Measurements from ENCODE around the gene TRIM36. TPM values are rescaled to one million over a fixed set of nuclear protein-coding genes. Genes with fewer than 3 reads are reported as not detected.
A peak's percentile ranks its signal among the peaks of the same experiment; 100 is the strongest.

The TRIM36 gene
- total and polyA plus RNA-seq, 3 donors from 2014 or later = 106 to 384 (median 289) TPM

DNA sequence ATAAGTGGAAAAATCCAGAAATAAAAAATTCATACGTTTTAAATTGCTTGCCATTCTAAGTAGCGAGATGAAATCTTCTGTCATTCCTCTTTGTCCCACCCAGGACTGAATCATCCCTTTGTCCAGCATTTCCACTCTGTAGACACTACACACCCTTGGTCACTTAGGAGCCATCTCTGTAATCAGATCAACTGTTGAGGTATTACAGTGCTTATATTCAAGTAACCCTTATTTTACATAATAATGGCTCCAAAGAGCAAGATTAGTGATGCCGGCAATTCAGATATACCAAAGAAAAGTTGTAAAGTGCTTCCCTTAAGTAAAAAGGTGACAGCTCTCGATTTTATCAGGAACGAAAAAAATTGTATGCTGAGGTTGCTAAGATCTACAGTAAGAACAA lies 60.4 kb downstream of the TRIM36 start:
- intact Hi-C loops (cut with DNase I; ENCODE audit: low total_unique reads) = no loop called here
- DNase-seq = no peak
- Histone ChIP-seq H3K4me1 (no peaks in the 10 kb centered on the region), H3K9me3 (no peaks in the 10 kb centered on the region), H3K27ac (no peak overlapping the region), H3K36me3 (ENCODE audit: low read depth, missing control alignments) (no peaks in the 10 kb centered on the region), H3K27me3 (no peaks in the 10 kb centered on the region), H3K4me3 (no peak overlapping the region)
- TF ChIP-seq POLR2A (IDR thresholded peaks at IDR 0.05) (no peak), CTCF (IDR thresholded peaks at IDR 0.05) (no peak)
- 72 to 75% methylated on average over 5 of the region's 5 CpGs for WGBS, 2 donors

DNA sequence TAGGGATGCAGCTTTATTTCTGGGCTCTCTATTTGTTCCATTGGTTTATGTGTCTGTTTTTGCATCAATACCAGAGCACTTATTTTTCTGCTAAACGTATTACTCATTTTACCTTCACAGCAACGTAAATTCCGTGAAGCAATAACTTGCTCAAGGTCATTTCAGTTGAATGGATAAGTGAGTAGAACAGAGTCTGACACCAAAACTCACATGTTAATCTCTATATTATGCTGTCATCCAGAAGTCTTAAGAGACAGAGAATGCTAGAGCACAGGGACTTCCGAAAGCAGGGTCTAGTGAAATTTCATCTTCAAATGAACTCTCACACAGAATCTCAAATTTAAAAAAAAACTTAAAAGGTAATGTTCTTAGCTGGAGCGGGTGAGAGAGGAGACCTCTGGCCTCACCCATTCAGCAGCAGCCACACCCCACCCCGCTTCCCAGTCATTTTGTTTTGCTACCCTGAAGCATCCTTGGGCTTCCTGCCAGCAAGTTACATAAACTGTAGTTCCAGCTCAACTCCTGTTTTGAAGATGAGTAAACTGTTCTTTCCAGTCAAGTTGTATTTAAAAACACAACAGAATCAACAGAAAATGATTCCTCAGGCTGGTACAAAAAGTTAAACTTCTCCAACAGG lies 69.3 kb downstream of the TRIM36 start:
- H3K9me3 ChIP-seq = no peaks in the 10 kb centered on the region
- H3K27me3 ChIP-seq = no peaks in the 10 kb centered on the region
- no peak overlapping the region for H3K4me3 ChIP-seq
- H3K4me1 ChIP-seq = no peaks in the 10 kb centered on the region
- H3K27ac ChIP-seq = no peak overlapping the region
- TF ChIP-seq CTCF (IDR thresholded peaks at IDR 0.05) (no peak), POLR2A (IDR thresholded peaks at IDR 0.05) (no peak)
- peak; percentile 17 for DNase-seq
- 48 to 58% methylated on average over 6 of the region's 6 CpGs for WGBS, 2 donors
- no peaks in the 10 kb centered on the region for H3K36me3 ChIP-seq (ENCODE audit: low read depth, missing control alignments)
- intact Hi-C loops (cut with DNase I; ENCODE audit: low total_unique reads) = no loop called here

DNA sequence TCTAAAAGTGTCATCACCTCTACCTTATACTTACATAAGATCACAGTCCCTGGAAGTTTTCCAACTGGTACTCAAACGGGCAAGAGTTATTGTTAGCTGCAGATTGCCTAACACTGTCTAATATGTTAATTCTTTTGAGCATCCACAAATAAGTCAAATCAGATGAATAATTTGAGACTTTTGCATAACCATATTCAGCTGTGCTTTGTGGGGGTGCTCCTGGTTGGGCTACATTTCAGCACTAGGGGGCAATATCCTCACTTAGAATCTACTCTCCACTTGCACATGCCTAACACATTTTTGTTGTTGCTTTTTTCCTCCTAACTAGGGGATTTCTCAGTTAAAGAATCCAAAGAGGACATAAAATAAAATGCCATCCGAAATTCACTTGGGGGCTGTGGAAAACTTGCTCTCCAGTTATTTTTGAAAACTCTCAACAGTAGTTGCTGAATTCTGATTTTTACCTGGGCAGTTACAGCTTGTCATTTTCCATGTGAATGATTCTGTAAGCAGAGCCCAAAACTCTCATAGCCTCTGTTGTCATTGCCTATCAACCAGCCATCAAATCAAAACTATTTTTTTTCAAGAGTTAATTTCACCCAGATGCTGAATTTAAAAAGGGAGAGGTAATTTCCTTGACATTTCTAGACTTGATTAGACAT lies 71.5 kb downstream of the TRIM36 start:
- DNase-seq = peak; percentile 34
- H3K4me1 ChIP-seq = no peaks in the 10 kb centered on the region
- intact Hi-C loops (cut with DNase I; ENCODE audit: low total_unique reads) = no loop called here
- no peak overlapping the region for H3K27ac ChIP-seq
- H3K27me3 ChIP-seq = no peaks in the 10 kb centered on the region
- WGBS, 2 donors = 19 to 35% methylated on average over 2 of the region's 2 CpGs
- no peaks in the 10 kb centered on the region for H3K36me3 ChIP-seq (ENCODE audit: low read depth, missing control alignments)
- H3K9me3 ChIP-seq = no peaks in the 10 kb centered on the region
- TF ChIP-seq POLR2A (IDR thresholded peaks at IDR 0.05) = no peak
- peak in 1 of 3 experiments; percentile 40 for TF ChIP-seq CTCF (IDR thresholded peaks at IDR 0.05)
- H3K4me3 ChIP-seq = no peak overlapping the region

DNA sequence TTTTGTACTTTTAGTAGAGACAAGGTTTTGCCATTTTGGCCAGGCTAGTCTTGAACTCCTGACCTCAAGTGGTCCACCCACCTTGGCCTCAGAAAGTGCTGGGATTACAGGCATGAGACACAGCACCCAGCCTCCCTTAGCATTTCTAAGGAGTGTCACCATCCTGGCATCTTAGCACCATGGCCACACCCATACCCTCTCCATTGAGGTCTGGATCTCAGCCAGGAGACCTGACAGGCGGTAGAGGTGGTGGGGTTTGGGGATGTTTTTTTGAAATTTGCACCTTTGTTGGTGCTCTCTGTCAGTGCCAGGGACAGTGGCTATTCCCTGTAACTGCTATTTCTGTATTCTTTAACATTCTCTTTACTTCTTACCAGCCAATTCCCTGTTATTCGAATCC lies 72.5 kb downstream of the TRIM36 start:
- no peak overlapping the region for H3K4me3 ChIP-seq
- no peak overlapping the region for H3K27ac ChIP-seq
- H3K9me3 ChIP-seq = no peaks in the 10 kb centered on the region
- no peaks in the 10 kb centered on the region for H3K36me3 ChIP-seq (ENCODE audit: low read depth, missing control alignments)
- TF ChIP-seq POLR2A (IDR thresholded peaks at IDR 0.05) (no peak), CTCF (IDR thresholded peaks at IDR 0.05) (no peak)
- no peaks in the 10 kb centered on the region for H3K4me1 ChIP-seq
- 49 to 82% methylated on average over 2 of the region's 2 CpGs for WGBS, 2 donors
- no peaks in the 10 kb centered on the region for H3K27me3 ChIP-seq
- DNase-seq = no peak
- intact Hi-C loops (cut with DNase I; ENCODE audit: low total_unique reads) = no loop called here

Data from testis (tissue), 3 donors.